Erythroblast (primary cell): ENCODE data around the gene IL22RA2.

Experiments
- GATA1 ChIP-seq: IDR thresholded peaks from 2 replicates; pipeline ENCODE4 v1.6.1; 2011; ENCODE audit warnings: low read depth, mild to moderate bottlenecking, control low read depth, low read length, moderate library complexity
- POLR2A ChIP-seq: IDR thresholded peaks from 2 replicates; pipeline ENCODE4 v1.6.1; 2011; ENCODE audit warnings: mild to moderate bottlenecking, low read length

DNA sequence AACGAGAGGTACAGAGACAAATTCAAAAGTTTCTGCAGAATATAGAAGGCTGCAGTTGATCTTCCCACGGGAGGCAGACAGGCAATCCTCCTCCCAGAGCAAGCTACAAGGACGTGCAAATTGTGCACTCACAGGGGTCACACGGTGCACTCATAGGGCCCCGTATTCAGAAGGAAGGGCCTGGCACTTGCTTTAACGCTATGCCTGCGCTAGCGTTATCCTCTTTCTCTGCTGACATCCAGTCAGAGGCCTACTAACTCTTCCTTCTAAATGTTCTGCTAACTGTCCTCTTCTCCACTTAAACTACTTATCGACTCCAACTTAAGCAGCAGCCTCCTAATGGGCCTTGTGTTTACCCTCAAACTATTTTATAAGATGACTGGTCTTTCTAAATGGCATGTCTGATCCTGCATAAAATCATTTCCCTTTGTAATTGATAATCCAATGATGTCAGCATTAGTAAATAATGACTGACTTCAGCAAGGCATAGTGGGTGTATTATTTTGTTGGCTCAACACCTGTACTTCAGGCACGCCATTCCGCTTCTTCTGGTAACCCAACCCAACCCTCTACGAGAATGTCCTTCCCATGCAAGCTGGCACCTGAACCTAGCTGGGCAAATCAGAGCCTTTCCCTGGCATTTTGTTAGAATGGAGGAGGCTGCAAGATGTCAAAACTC is 43.6 kb upstream of the IL22RA2 start:
- no peak for TF ChIP-seq POLR2A
- TF ChIP-seq GATA1: no peak
